GM12878 (cell line): Measurements from ENCODE around the gene LIMCH1. TPM values are rescaled to one million over a fixed set of nuclear protein-coding genes. Genes with fewer than 3 reads are reported as not detected.

ENCODE experiments used
- ATAC-seq: fragments of 200-7000 bp; cut with Tn5 transposase; 3 replicates; pipeline ENCODE4 v1.9.1; 2020; ENCODE audit warnings: mild to moderate bottlenecking, moderate library complexity
- BruUV-seq: library from RNA; stranded (reverse); fragments of 400-500 nt; replicated peaks from 2 replicates; lab custom pipeline; 2021; lab: Mats Ljungman, UMichigan
- CTCF ChIA-PET: fragments of 300-600 bp; sonication (Branson Sonifier 250); formaldehyde crosslinking; extraction: SDS; loops from one replicate; lab custom pipeline; 2021; ENCODE audit warnings: inconsistent platforms; lab: Yijun Ruan, JAX
- POLR2A ChIA-PET: fragments of 350-600 bp; formaldehyde crosslinking; extraction: SDS; loops from one replicate; lab custom pipeline; 2021; ENCODE audit warnings: inconsistent platforms; lab: Charles Lee
- RAD21 ChIA-PET: fragments of 300-600 bp; sonication (Branson Sonifier 250); formaldehyde crosslinking; loops from one replicate; lab custom pipeline; 2023; ENCODE audit warnings: antibody characterized with exemption; ENCODE audit not compliant: unreplicated experiment; lab: Charles Lee
- SMC1A ChIA-PET: fragments of 300-600 bp; sonication (Branson Sonifier 250); formaldehyde crosslinking; loops from one replicate; lab custom pipeline; 2023; ENCODE audit not compliant: unreplicated experiment, uncharacterized antibody; lab: Charles Lee
- DNase-seq: peaks from one replicate; pipeline ENCODE4 v3.0.0-alpha.2; 2011; ENCODE audit warnings: low read depth, low spot score
- FAIRE-seq: peaks from 3 replicates; lab custom pipeline; 2011; peaks lifted over from hg19 to GRCh38; lab: Jason Lieb, UNC
- H2AFZ ChIP-seq: 2 replicates; pipeline ENCODE4 v1.6.0; 2011; ENCODE audit warnings: low read depth, low read length, control low read depth; ENCODE audit not compliant: control insufficient read depth
- H3K27ac ChIP-seq: 2 replicates; pipeline ENCODE4 v1.5.1; 2011; ENCODE audit warnings: control low read depth; ENCODE audit not compliant: control insufficient read depth, insufficient read depth
- H3K27me3 ChIP-seq, 2 experiments: replicated peaks in 1 of 2; 2 replicates each; pipeline versions ENCODE4 v1.6.0 to v1.6.1; 2011; ENCODE audit warnings: low read length in 1 of 2; ENCODE audit not compliant: control insufficient read depth in 2 of 2, insufficient read depth in 2 of 2
- H3K36me3 ChIP-seq, 2 experiments: 2 replicates each; pipeline ENCODE4 v1.5.1; 2011; ENCODE audit warnings: low read length in 1 of 2; ENCODE audit not compliant: control insufficient read depth in 2 of 2, insufficient read depth in 2 of 2
- H3K4me1 ChIP-seq: 2 replicates; pipeline ENCODE4 v1.6.1; 2011; ENCODE audit warnings: mild to moderate bottlenecking, low read length, moderate library complexity, mixed read lengths; ENCODE audit not compliant: control insufficient read depth, insufficient read depth
- H3K4me2 ChIP-seq: 2 replicates; pipeline ENCODE4 v1.6.0; 2011; ENCODE audit warnings: control low read depth; ENCODE audit not compliant: control insufficient read depth, insufficient read depth
- H3K4me3 ChIP-seq: fragments of 200-600 bp; sonication (generic); 2 replicates; pipeline ENCODE4 v1.5.1; 2016
- H3K79me2 ChIP-seq: 2 replicates; pipeline ENCODE4 v1.6.0; 2011; ENCODE audit warnings: low read length; ENCODE audit not compliant: control insufficient read depth, insufficient read depth
- H3K9ac ChIP-seq: 2 replicates; pipeline ENCODE4 v1.8.0; 2011; ENCODE audit warnings: low read length, control low read depth, mixed read lengths; ENCODE audit not compliant: control insufficient read depth, insufficient read depth
- H3K9me3 ChIP-seq: replicated peaks from 3 replicates; pipeline ENCODE4 v1.5.1; 2011; ENCODE audit warnings: mild to moderate bottlenecking, low read length; ENCODE audit not compliant: control insufficient read depth, insufficient read depth
- H4K20me1 ChIP-seq: 2 replicates; pipeline ENCODE4 v1.6.0; 2011; ENCODE audit not compliant: control insufficient read depth, insufficient read depth
- PKNOX1 ChIP-seq: fragments of 450-650 bp; IDR thresholded peaks from 2 replicates; pipeline ENCODE4 v1.6.1; 2016; ENCODE audit warnings: mild to moderate bottlenecking
- USF2 ChIP-seq: IDR thresholded peaks from 2 replicates; pipeline ENCODE4 v1.6.1; 2011; ENCODE audit warnings: low read depth, low read length, improper control_type of control experiment, borderline replicate concordance
- WGBS: methylation state at CpG from one replicate; pipeline ENCODE4 v1.1.6; 2016; ENCODE audit warnings: low lambda C conversion rate; ENCODE audit not compliant: insufficient replicate concordance, insufficient coverage; ENCODE audit errors: missing lambda C conversion rate; 5-methylcytosine and 5-hydroxymethylcytosine counted together
- in situ Hi-C: fragments of 300-500 bp; cut with MboI; formaldehyde crosslinking; loops from 9 replicates; pipeline ENCODE4 v1.14.3; 2018; ENCODE audit warnings: mixed read lengths
- intact Hi-C: fragments of 100-400 bp; cut with micrococcal nuclease; formaldehyde crosslinking; loops from one replicate; pipeline ENCODE4 v1.14.2; 2022; ENCODE audit not compliant: unreplicated experiment
- polyA plus RNA-seq, 11 experiments: library from polyadenylated mRNA; depleted of rRNA in 4 of 11; unstranded in 6 of 11; stranded (reverse) in 5 of 11; fragments of >200 nt; fragmentation: Nextera tagmentation in 4 of 11; fragmentation: Illumina TruSeq in 1 of 11; extraction: Ambion mirVana in 4 of 11; extraction: Trizol in 1 of 11; gene quantifications; 1 replicate in 1 of 11; 2 replicates in 10 of 11; pipeline versions ENCODE4 v1.2.1 to v1.2.3, GENCODE V29; 2011 to 2016; ENCODE audit warnings: inconsistent platforms in 2 of 11, missing spikeins in 2 of 11, low read depth in 1 of 11
- total RNA-seq, 4 experiments: library from RNA; depleted of rRNA in 3 of 4; stranded (reverse); fragments of >200 nt in 3 of 4; fragmentation: Illumina TruSeq in 1 of 4; extraction: Trizol in 1 of 4; gene quantifications; 2 replicates each; pipeline versions ENCODE4 v1.2.1 to v1.2.3, GENCODE V29; 2013 to 2021

LIMCH1 gene
- total and polyA plus RNA-seq, 10 of the 15 experiments (the other 5 are each of a cell fraction or from before 2014, with no cell fraction given), result 0.07 to 0.15 TPM; not detected in 8

- intact Hi-C loops, result no loop called here
- Histone ChIP-seq H4K20me1 (no peaks in the 10 kb centered on the region), H3K9ac (no peak overlapping the region), H2AFZ (no peak overlapping the region), H3K4me2 (no peak overlapping the region), H3K9me3 (no peaks in the 10 kb centered on the region), H3K79me2 (no peaks in the 10 kb centered on the region), H3K27ac (no peak overlapping the region), H3K27me3 (no peaks in the 10 kb centered on the region; a peak in 1 of 4 replicates), H3K36me3 (no peaks in the 10 kb centered on the region), H3K4me3 (no peak overlapping the region), H3K4me1 (no peaks in the 10 kb centered on the region)
- ChIA-PET CTCF (no interaction called here), RAD21 (no interaction called here), POLR2A (no interaction called here), SMC1A (no interaction called here)
- ATAC-seq (no peak), FAIRE-seq (no peak), DNase-seq (no peak)
- in situ Hi-C loops, result no loop called here
- BruUV-seq, result no TSS peak
- TF ChIP-seq PKNOX1, result no peak
Measured at GRCh38 chr4:41597494-41597893, 59.5 kb downstream of the LIMCH1 start.

- 19% methylated on average over 2 of the region's 2 CpGs for WGBS
- intact Hi-C loops, result no loop called here
- Histone ChIP-seq H3K4me1 (no peaks in the 10 kb centered on the region), H3K27ac (no peak overlapping the region), H2AFZ (no peak overlapping the region), H3K4me3 (no peak overlapping the region), H3K9me3 (no peaks in the 10 kb centered on the region), H3K36me3 (no peaks in the 10 kb centered on the region), H3K9ac (no peak overlapping the region), H3K79me2 (no peaks in the 10 kb centered on the region), H4K20me1 (no peaks in the 10 kb centered on the region), H3K4me2 (no peak overlapping the region), H3K27me3 (no peaks in the 10 kb centered on the region; a peak in 1 of 4 replicates)
- SMC1A ChIA-PET, result no interaction called here
- in situ Hi-C loops, result no loop called here
- ATAC-seq (no peak), DNase-seq (no peak), FAIRE-seq (no peak)
- POLR2A ChIA-PET, result no interaction called here
- RAD21 ChIA-PET, result no interaction called here
- TF ChIP-seq USF2, result no peak
- BruUV-seq, result no TSS peak
- CTCF ChIA-PET, result no interaction called here
Measured at GRCh38 chr4:41598580-41598979, 60.6 kb downstream of the LIMCH1 start.
